Subcutaneous adipose tissue (tissue), 4 donors: ENCODE measurements around the gene CD82. TPM values are rescaled to one million over a fixed set of nuclear protein-coding genes. Genes with fewer than 3 reads are reported as not detected.

Experiments used
- total RNA-seq, 4 donors: library from RNA; depleted of rRNA; stranded (reverse); fragments of >200 nt; gene quantifications; one replicate each; pipeline ENCODE4 v1.1.0, GENCODE V29; 2016
- TF ChIP-seq, protein P1 (sequence below): fragments of 450-650 bp; IDR thresholded peaks from one replicate; pipeline ENCODE4 v1.5.1; 2016; ENCODE audit warnings: low read depth, mild to moderate bottlenecking, control low read depth, antibody characterized with exemption, moderate library complexity

CD82 gene
- total RNA-seq, 4 donors from 2014 or later, result 9.0 to 19.4 (median 14.3) TPM

GRCh38 chr11:44559207-44559939, 6.1 kb upstream of the CD82 start:
- TF ChIP-seq, protein P1, sequence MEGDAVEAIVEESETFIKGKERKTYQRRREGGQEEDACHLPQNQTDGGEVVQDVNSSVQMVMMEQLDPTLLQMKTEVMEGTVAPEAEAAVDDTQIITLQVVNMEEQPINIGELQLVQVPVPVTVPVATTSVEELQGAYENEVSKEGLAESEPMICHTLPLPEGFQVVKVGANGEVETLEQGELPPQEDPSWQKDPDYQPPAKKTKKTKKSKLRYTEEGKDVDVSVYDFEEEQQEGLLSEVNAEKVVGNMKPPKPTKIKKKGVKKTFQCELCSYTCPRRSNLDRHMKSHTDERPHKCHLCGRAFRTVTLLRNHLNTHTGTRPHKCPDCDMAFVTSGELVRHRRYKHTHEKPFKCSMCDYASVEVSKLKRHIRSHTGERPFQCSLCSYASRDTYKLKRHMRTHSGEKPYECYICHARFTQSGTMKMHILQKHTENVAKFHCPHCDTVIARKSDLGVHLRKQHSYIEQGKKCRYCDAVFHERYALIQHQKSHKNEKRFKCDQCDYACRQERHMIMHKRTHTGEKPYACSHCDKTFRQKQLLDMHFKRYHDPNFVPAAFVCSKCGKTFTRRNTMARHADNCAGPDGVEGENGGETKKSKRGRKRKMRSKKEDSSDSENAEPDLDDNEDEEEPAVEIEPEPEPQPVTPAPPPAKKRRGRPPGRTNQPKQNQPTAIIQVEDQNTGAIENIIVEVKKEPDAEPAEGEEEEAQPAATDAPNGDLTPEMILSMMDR, result no peak

GRCh38 chr11:44561275-44561805, 4.1 kb upstream of the CD82 start:
- TF ChIP-seq, protein P1, result no peak

- TF ChIP-seq, protein P1, result no peak
Measured at GRCh38 chr11:44561964-44562734, 3.3 kb upstream of the CD82 start.

DNA sequence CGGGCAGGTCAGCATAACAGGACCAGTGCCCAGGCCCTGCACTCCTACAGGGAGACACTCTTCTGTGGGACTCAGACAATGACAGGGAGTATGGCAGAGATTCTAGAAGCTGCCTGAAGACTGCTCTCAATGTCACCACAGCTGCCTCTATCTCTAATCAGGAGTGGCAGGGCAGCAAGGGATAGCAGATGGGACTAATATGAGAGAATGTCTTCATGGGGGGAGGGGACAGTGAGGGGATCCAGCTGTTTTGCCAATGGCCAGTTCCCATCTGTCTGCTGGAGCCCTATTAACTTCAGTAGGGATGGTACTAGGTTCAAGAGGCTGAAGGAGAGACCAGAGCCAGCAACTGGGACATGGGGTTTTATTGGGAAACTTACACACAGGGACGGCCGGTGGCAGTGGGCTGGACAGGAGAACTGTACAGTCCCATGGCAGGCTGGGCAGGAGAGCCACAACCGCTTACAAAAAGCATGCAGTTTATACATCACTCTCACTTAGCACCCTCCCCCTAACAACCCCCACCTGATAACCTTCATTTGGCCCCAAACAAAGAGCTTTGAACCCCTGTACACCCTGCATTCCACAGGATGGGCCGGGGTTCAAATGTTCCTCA, 2.5 kb upstream of the CD82 start:
- TF ChIP-seq, protein P1, result no peak

DNA sequence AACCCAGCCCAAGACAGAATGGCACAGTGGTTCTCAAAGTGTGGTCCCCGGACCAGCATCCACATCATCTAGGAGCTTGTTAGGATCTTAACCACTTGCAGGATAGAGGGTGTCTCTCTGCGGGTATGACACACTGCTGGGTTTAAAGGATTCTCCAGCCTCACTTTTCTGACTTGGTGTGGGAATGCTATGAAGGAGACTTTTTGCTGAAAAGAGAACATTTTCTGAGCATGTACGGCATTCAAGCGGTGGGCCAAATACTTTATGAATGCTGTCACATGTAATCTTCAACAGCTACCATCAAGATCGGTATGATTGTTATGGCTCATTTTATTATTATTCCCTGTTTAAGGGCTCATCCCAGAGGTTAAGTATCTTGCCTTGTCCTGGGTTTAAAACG, 1.8 kb upstream of the CD82 start:
- TF ChIP-seq, protein P1, result no peak

GRCh38 chr11:44564166-44564565, 1.3 kb upstream of the CD82 start:
- TF ChIP-seq, protein P1, result no peak
